HuH-7.5 (cell line): ENCODE measurements around the gene MBNL1.
A peak's percentile ranks its signal among the peaks of the same experiment; 100 is the strongest.

Experiments used
- DNase-seq: peaks from one replicate; pipeline ENCODE4 v3.0.0; 2011; ENCODE audit warnings: low spot score

MBNL1 gene

GRCh38 chr3:152448091-152448490 is 179.4 kb downstream of the MBNL1 start:
- DNase-seq = no peak

- DNase-seq = no peak
Measured at GRCh38 chr3:152452318-152452717, 183.6 kb downstream of the MBNL1 start.

- no peak for DNase-seq
Measured at GRCh38 chr3:152454076-152454875, 185.5 kb downstream of the MBNL1 start.

- DNase-seq = no peak
Measured at GRCh38 chr3:152455989-152456388, 187.3 kb downstream of the MBNL1 start.

GRCh38 chr3:152457500-152458375 is 189.0 kb downstream of the MBNL1 start:
- DNase-seq = no peak

GRCh38 chr3:152458376-152459117 is 189.8 kb downstream of the MBNL1 start:
- DNase-seq = no peak

GRCh38 chr3:152459118-152459515 is 190.4 kb downstream of the MBNL1 start:
- no peak for DNase-seq

GRCh38 chr3:152459572-152459971 is 190.8 kb downstream of the MBNL1 start:
- no peak for DNase-seq

GRCh38 chr3:152460936-152461335 is 192.2 kb downstream of the MBNL1 start:
- DNase-seq = no peak

- no peak for DNase-seq
Measured at GRCh38 chr3:152461460-152461859, 192.7 kb downstream of the MBNL1 start.

- no peak for DNase-seq
Measured at GRCh38 chr3:152466784-152467183, 198.1 kb downstream of the MBNL1 start.

- no peak for DNase-seq
Measured at GRCh38 chr3:152469248-152470025, 200.7 kb downstream of the MBNL1 start.

- no peak for DNase-seq
Measured at GRCh38 chr3:152470095-152470494, 201.4 kb downstream of the MBNL1 start.

GRCh38 chr3:152470893-152471292 is 202.2 kb downstream of the MBNL1 start:
- no peak for DNase-seq

- peak; percentile 3 for DNase-seq
Measured at GRCh38 chr3:152471814-152472671, 203.3 kb downstream of the MBNL1 start.

GRCh38 chr3:152472672-152472954 is 203.9 kb downstream of the MBNL1 start:
- DNase-seq = no peak

GRCh38 chr3:152474585-152474984 is 205.9 kb downstream of the MBNL1 start:
- DNase-seq = peak; percentile 6

- DNase-seq = no peak
Measured at GRCh38 chr3:152477422-152477821, 208.7 kb downstream of the MBNL1 start.

GRCh38 chr3:152480282-152480953 is 211.7 kb downstream of the MBNL1 start:
- no peak for DNase-seq

- DNase-seq = no peak
Measured at GRCh38 chr3:152486364-152486763, 217.6 kb downstream of the MBNL1 start.
